IPS-18c (cell line): ENCODE measurements around the gene DPH7.
"Not testable (repeated sequence)": the region's sequence is repeated elsewhere in the genome, so short reads cannot be mapped to it uniquely, and the experiment has no call there.

ENCODE experiments used
- H3K4me3 ChIP-seq: 2 replicates; pipeline ENCODE4 v1.7.0; 2013; ENCODE audit warnings: low read depth, mild to moderate bottlenecking, low read length, moderate library complexity; ENCODE audit not compliant: insufficient read depth
- H3K9me3 ChIP-seq: one replicate; pipeline ENCODE4 v1.6.1; 2013; ENCODE audit warnings: mild to moderate bottlenecking, low read length, moderate library complexity; ENCODE audit not compliant: control insufficient read depth, insufficient read depth

DPH7 gene

GRCh38 chr9:137516144-137516917, 62.4 kb downstream of the DPH7 start:
- Histone ChIP-seq H3K9me3 (no peaks in the 10 kb centered on the region), H3K4me3 (no peak overlapping the region)

- Histone ChIP-seq H3K4me3 (no peak overlapping the region), H3K9me3 (no peaks in the 10 kb centered on the region)
Measured at GRCh38 chr9:137515338-137515724, 63.4 kb downstream of the DPH7 start.

DNA sequence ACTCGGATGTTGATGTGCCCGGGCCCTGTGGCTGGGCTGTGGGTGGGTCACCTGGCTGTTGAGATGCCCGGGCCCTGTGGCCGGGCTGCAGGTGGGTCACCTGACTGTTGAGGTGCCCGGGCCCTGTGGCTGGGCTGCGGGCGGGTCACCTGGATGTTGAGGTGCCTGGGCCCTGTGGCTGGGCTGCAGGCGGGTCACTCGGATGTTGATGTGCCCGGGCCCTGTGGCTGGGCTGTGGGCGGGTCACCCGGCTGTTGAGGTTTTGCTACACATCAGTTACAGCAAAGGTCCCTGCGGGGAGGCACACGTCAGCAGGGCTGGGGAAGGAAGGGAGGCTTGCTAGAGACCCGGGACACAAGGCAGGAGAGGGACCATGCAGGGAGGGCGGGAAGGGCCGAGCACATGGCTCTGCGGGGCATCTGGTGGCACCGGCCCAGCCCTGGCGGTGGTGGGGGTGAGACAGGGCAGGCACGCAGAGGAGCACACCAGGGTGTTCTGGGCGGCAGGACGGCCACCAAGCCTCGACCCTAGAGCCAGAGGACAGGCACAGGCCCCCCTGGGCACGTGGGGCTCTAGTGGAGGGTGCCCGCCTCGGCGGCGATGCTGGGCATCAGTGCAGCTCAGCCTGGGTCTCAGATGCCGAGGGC, 63.9 kb downstream of the DPH7 start:
- Histone ChIP-seq H3K4me3 (no peak overlapping the region), H3K9me3 (no peaks in the 10 kb centered on the region)

DNA sequence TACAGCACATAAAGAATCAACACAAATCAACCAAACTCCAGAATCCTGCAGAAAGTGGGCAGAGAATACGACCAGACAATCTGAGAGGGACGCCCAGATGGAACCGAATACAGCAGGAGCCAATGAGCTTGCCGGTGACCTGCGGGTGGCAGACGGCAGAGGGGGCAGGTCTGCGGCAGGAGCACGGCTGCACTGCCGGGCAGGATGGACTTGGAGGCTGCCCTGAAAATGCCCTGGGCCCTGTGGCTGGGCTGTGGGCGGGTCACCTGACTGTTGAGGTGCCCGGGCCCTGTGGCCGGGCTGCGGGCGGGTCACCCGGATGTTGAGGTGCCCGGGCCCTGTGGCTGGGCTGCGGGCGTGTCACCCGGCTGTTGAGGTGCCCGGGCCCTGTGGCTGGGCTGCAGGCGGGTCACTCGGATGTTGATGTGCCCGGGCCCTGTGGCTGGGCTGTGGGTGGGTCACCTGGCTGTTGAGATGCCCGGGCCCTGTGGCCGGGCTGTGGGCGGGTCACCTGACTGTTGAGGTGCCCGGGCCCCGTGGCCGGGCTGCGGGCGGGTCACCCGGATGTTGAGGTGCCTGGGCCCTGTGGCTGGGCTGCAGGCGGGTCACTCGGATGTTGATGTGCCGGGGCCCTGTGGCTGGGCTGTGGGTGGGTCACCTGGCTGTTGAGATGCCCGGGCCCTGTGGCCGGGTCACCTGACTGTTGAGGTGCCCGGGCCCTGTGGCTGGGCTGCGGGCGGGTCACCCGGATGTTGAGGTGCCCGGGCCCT, 64.7 kb downstream of the DPH7 start:
- H3K4me3 ChIP-seq = not testable (repeated sequence)

DNA sequence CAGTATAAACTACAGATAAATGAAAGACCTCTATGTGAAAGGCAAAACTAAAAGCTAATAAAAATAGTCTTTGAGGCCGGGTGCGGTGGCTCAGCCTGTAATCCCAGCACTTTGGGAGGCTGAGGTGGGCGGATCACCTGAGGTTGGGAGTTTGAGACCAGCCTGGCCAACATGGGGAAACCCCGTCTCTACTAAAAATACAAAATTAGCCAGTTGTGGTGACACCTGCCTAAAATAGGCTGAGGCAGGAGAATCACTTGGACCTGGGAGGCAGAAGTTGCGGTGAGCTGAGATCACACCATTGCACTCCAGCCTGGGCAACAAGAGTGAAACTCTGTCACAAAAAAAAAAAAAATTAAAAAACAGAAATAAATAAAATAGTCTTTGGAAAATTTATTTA, 65.6 kb downstream of the DPH7 start:
- H3K4me3 ChIP-seq, H3K9me3 ChIP-seq: not testable (repeated sequence)

More for the DNA sequence above, 64.7 kb downstream of the DPH7 start:
- not testable (repeated sequence) for H3K9me3 ChIP-seq

DNA sequence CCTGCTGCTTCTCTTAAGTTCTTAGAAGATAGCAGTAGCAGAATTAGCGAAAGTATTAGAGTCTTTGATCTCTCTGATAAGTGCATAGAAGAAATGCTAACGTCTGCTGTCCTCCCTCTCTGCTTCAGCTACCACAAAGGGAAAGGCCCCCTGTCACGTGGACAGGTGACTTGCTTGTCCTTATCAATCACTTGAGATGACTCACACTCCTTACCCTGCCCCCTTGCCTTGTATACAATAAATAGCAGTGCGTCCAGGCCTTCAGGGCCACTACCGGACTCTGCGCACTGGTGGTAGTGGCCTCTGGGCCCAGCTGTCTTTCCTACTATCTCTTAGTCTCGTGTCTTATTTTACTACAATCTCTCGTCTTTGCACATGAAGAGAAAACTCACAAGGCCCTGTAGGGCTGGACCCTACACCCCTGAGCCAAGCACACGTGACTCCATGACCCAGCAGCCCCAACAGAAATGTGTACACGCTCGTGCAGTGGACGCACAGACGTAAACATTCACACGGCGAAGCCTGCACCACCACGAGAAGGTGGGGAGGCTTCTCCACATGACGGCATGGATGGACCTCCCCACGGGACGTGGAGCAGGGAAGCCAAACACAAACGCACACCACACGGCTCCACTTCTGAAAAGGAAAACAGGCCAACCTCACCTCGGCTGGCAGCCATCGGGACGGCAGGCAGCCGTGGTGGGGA, 66.8 kb downstream of the DPH7 start:
- Histone ChIP-seq H3K4me3 (no peak overlapping the region), H3K9me3 (no peaks in the 10 kb centered on the region)

GRCh38 chr9:137511126-137511525, 67.6 kb downstream of the DPH7 start:
- H3K9me3 ChIP-seq, H3K4me3 ChIP-seq: not testable (repeated sequence)

DNA sequence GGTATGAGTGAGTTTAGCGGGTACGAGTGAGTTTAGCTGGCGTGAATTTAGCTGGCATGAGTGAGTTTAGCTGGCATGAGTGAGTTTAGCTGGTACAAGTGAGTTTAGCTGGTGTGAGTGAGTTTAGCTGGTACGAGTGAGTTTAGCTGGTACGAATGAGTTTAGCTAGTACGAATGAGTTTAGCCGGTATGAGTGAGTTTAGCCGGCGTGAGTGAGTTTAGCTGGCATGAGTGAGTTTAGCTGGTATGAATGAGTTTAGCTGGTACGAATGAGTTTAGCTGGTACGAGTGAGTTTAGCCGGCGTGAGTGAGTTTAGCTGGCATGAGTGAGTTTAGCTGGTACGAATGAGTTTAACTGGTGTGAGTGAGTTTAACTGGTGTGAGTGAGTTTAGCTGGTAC, 69.5 kb downstream of the DPH7 start:
- Histone ChIP-seq H3K4me3 (no peak overlapping the region), H3K9me3 (no peaks in the 10 kb centered on the region)

GRCh38 chr9:137506702-137507171, 72.0 kb downstream of the DPH7 start:
- Histone ChIP-seq H3K4me3 (no peak overlapping the region), H3K9me3 (no peaks in the 10 kb centered on the region)

- H3K4me3 ChIP-seq = no peak overlapping the region
- no peaks in the 10 kb centered on the region for H3K9me3 ChIP-seq
Measured at GRCh38 chr9:137506274-137506673, 72.5 kb downstream of the DPH7 start.

DNA sequence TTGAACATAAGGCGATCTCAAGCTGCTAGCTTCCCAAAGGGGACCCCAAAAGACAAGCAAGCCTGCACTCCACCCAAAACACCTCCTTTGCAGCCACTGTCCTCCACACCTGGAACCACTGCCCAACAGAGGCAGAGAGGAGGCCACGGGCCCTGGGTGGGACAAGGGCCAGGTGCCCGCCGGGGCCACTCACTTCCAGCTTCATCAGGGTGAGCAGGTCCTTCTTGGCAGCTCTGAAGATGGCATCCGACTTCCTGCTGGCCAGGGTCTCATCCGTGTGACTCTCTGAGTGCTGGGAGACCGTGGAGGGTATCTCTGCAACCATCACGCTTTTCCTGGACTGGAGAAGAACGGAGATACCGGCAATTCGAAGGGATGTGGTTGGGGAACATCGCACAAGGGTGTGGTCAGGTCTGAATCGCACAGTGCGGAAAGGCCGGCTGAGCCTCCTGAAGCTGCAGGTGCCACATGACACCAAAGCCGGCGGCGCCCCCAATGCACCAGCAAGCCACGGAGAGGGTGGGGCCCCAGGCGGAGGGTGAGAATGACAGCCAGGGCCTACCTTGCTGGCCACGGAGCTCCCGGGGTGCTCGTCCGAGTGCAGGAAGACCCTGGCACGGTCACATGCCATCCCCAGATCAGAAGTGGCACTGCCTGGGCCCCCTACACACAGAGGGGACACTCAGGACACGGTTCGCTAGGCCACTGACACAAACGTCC, 73.1 kb downstream of the DPH7 start:
- Histone ChIP-seq H3K9me3 (no peaks in the 10 kb centered on the region), H3K4me3 (no peak overlapping the region)
